HepG2 (cell line): ENCODE measurements around the gene UQCRHL. TPM values are rescaled to one million over a fixed set of nuclear protein-coding genes. Genes with fewer than 3 reads are reported as not detected.

Source experiments
- ATAC-seq: fragments of 200-7000 bp; cut with Tn5 transposase; 3 replicates; pipeline ENCODE4 v1.9.1; 2020; ENCODE audit warnings: mild to moderate bottlenecking, moderate library complexity
- BruUV-seq: library from RNA; stranded (reverse); fragments of 400-500 nt; replicated peaks from 2 replicates; lab custom pipeline; 2021; lab: Mats Ljungman, UMichigan
- CTCF ChIA-PET: fragments of 300-600 bp; formaldehyde crosslinking; extraction: SDS; loops from one replicate; lab custom pipeline; 2021; ENCODE audit warnings: low total read pairs, inconsistent platforms, low intra/inter-chr PET ratio; lab: Yijun Ruan, JAX
- POLR2A ChIA-PET: fragments of 350-600 bp; sonication (Branson Sonifier 250); formaldehyde crosslinking; loops from one replicate; lab custom pipeline; 2020; ENCODE audit warnings: antibody characterized with exemption, inconsistent platforms; lab: Yijun Ruan, JAX
- DNase-seq: peaks from one replicate; pipeline ENCODE4 v3.0.0-alpha.2; 2015; ENCODE audit warnings: low spot score
- FAIRE-seq: peaks from 3 replicates; lab custom pipeline; 2011; peaks lifted over from hg19 to GRCh38; lab: Jason Lieb, UNC
- H2AFZ ChIP-seq: one replicate; pipeline ENCODE4 v1.6.1; 2011; ENCODE audit warnings: low read length, inconsistent platforms
- H3K27ac ChIP-seq: fragments of 300-600 bp; 3 replicates; pipeline ENCODE4 v1.8.0; 2011; ENCODE audit warnings: mixed run types, mild to moderate bottlenecking, mixed read lengths, low read length, inconsistent platforms; ENCODE audit not compliant: insufficient read depth; ENCODE audit errors: extremely low read length
- H3K27me3 ChIP-seq, 2 experiments: fragments of 200-600 bp in 1 of 2; 2 replicates in 1 of 2; 3 replicates in 1 of 2; pipeline versions ENCODE4 v1.6.0 to v1.8.0; 2011; ENCODE audit warnings: low read length in 2 of 2, mild to moderate bottlenecking in 2 of 2, moderate library complexity in 2 of 2, inconsistent platforms in 1 of 2; ENCODE audit not compliant: insufficient read depth in 2 of 2, control insufficient read depth in 1 of 2
- H3K36me3 ChIP-seq, 2 experiments: fragments of 200-600 bp in 1 of 2; replicated peaks in 1 of 2; 2 replicates in 1 of 2; 3 replicates in 1 of 2; pipeline versions ENCODE4 v1.5.1 to v1.8.0; 2011; ENCODE audit warnings: low read length in 2 of 2, inconsistent platforms in 1 of 2; ENCODE audit not compliant: insufficient read depth in 2 of 2, control insufficient read depth in 1 of 2
- H3K4me1 ChIP-seq: 2 replicates; pipeline ENCODE4 v1.5.1; 2012; ENCODE audit warnings: low read length, inconsistent platforms; ENCODE audit not compliant: insufficient read depth
- H3K4me2 ChIP-seq: 2 replicates; pipeline ENCODE4 v1.6.0; 2011; ENCODE audit warnings: low read depth, low read length, inconsistent platforms
- H3K4me3 ChIP-seq, 3 experiments: fragments of 200-600 bp in 1 of 3; sonication (generic), shearing (Covaris generic) in 1 of 3; replicated peaks in 1 of 3; 2 replicates each; pipeline ENCODE4 v1.5.1; 2011 to 2016; ENCODE audit warnings: low read length in 3 of 3, inconsistent platforms in 2 of 3, low read depth in 2 of 3, mild to moderate bottlenecking in 2 of 3, control low read depth in 1 of 3, mixed read lengths in 1 of 3; ENCODE audit not compliant: insufficient read depth in 1 of 3
- H3K79me2 ChIP-seq: one replicate; pipeline ENCODE4 v1.6.1; 2011; ENCODE audit warnings: low read length, inconsistent platforms; ENCODE audit not compliant: insufficient read depth
- H3K9ac ChIP-seq: 2 replicates; pipeline ENCODE4 v1.6.0; 2011; ENCODE audit warnings: mild to moderate bottlenecking, low read depth, low read length, inconsistent platforms; ENCODE audit not compliant: insufficient read depth
- H3K9me3 ChIP-seq: 2 replicates; pipeline ENCODE4 v1.5.1; 2012; ENCODE audit warnings: mild to moderate bottlenecking, low read length
- H4K20me1 ChIP-seq: 2 replicates; pipeline ENCODE4 v1.6.0; 2011; ENCODE audit warnings: inconsistent platforms, mild to moderate bottlenecking, low read length, moderate library complexity; ENCODE audit not compliant: insufficient read depth
- ATF7-NPFF ChIP-seq: sonication (generic); formaldehyde crosslinking; IDR thresholded peaks from 2 replicates; pipeline ENCODE4 v1.8.1; 2023; ENCODE audit warnings: mild to moderate bottlenecking, low read depth, missing genetic modification reagents, moderate library complexity
- ESRRA ChIP-seq: sonication (generic); formaldehyde crosslinking; IDR thresholded peaks from 2 replicates; pipeline ENCODE4 v1.5.1; 2020; ENCODE audit warnings: mild to moderate bottlenecking, low read depth, missing genetic modification reagents
- FOXP1 ChIP-seq, 2 experiments: fragments of 450-650 bp in 1 of 2; IDR thresholded peaks; 2 replicates each; pipeline ENCODE4 v1.6.1; 2017 to 2018; ENCODE audit warnings: antibody characterized with exemption in 1 of 2
- SNAI1 ChIP-seq: sonication (generic); formaldehyde crosslinking; IDR thresholded peaks from 2 replicates; pipeline ENCODE4 v1.5.0; 2020; ENCODE audit warnings: mild to moderate bottlenecking, missing genetic modification reagents, borderline replicate concordance
- SOX5 ChIP-seq: IDR thresholded peaks from 2 replicates; pipeline ENCODE4 v1.6.1; 2016; ENCODE audit warnings: borderline replicate concordance
- ZC3H13 ChIP-seq: sonication (generic); formaldehyde crosslinking; IDR thresholded peaks from 2 replicates; pipeline ENCODE4 v1.8.1; 2023; ENCODE audit warnings: mild to moderate bottlenecking, missing genetic modification reagents, moderate library complexity
- ZNF382 ChIP-seq: sonication (generic); formaldehyde crosslinking; IDR thresholded peaks from 2 replicates; pipeline ENCODE4 v1.5.0; 2020; ENCODE audit warnings: missing genetic modification reagents, mild to moderate bottlenecking, borderline replicate concordance
- ZNF546 ChIP-seq: sonication (generic); formaldehyde crosslinking; conservative IDR thresholded peaks from 2 replicates; pipeline ENCODE4 v1.8.1; 2023; ENCODE audit warnings: mild to moderate bottlenecking, missing genetic modification reagents
- ZNF558 ChIP-seq: sonication (generic); formaldehyde crosslinking; IDR thresholded peaks from 2 replicates; pipeline ENCODE4 v1.9.0; 2022; ENCODE audit warnings: mild to moderate bottlenecking, missing genetic modification reagents, borderline replicate concordance
- ZNF720 ChIP-seq: sonication (generic); formaldehyde crosslinking; IDR thresholded peaks from 2 replicates; pipeline ENCODE4 v1.4.0; 2020; ENCODE audit warnings: missing genetic modification reagents
- WGBS: methylation state at CpG from one replicate; pipeline ENCODE4 v1.1.6; 2017; ENCODE audit warnings: low lambda C conversion rate; 5-methylcytosine and 5-hydroxymethylcytosine counted together
- in situ Hi-C: cut with HindIII; loops from 2 replicates; pipeline ENCODE4 v1.10.0; 2017; ENCODE audit warnings: low pct_unique_long_range_greater_than_20kb; ENCODE audit not compliant: extremely low pct_ligation_motif_present
- intact Hi-C: fragments of 100-400 bp; cut with micrococcal nuclease; formaldehyde crosslinking; loops from one replicate; pipeline ENCODE4 v1.10.0; 2022; ENCODE audit not compliant: unreplicated experiment
- polyA plus RNA-seq, 8 experiments: library from polyadenylated mRNA; depleted of rRNA in 3 of 8; stranded (reverse) in 7 of 8; unstranded in 1 of 8; fragments of >200 nt; fragmentation: Illumina TruSeq in 4 of 8; extraction: Trizol in 4 of 8; gene quantifications; 2 replicates each; pipeline versions ENCODE4 v1.2.1 to v1.2.3, GENCODE V29; 2011 to 2016; ENCODE audit warnings: low read depth in 4 of 8, missing spikeins in 1 of 8, mixed read lengths in 1 of 8; ENCODE audit not compliant: insufficient read depth in 1 of 8
- total RNA-seq, 5 experiments: library from RNA; depleted of rRNA; stranded (reverse); fragments of >200 nt; fragmentation: Illumina TruSeq; extraction: Trizol; gene quantifications; 2 replicates each; pipeline ENCODE4 v1.2.3, GENCODE V29; 2016; ENCODE audit warnings: low read depth in 1 of 5
- TF ChIP-seq, protein P1 (sequence below): sonication (generic); formaldehyde crosslinking; IDR thresholded peaks from 2 replicates; pipeline ENCODE4 v1.4.0; 2020; ENCODE audit warnings: mild to moderate bottlenecking, missing genetic modification reagents
- TF ChIP-seq, protein P2 (sequence below): IDR thresholded peaks from 2 replicates; pipeline ENCODE4 v1.6.1; 2016; ENCODE audit warnings: low read depth
- TF ChIP-seq, protein P3 (sequence below): sonication (generic); formaldehyde crosslinking; IDR thresholded peaks from 2 replicates; pipeline ENCODE4 v1.4.0; 2020; ENCODE audit warnings: missing genetic modification reagents; ENCODE audit errors: not compliant biosample characterization

Gene UQCRHL
- total and polyA plus RNA-seq, 2 of the 13 experiments (the other 11 are each of a cell fraction or from before 2014, with no cell fraction given), result 1.8 to 2.3 TPM

DNA sequence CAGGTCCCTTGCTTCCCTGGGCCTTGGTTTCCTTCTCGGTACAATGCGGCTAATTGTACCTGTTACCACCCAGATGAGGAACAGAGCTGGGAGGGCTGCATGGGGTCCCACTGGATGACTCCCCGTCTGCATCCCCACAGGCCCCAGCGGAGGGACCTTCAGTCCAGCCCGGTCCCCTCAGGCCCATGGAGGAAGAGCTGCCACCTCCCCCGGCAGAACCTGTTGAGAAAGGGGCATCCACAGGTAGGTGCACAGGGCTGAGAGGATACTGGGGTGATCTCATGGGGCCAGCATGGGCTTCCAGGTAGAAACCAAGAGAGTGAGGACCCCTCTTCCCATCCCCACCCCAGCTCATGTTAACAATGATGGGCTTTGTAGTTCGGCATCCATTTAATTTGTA, 39.1 kb downstream of the UQCRHL start (continued):
- TF ChIP-seq, protein P1, sequence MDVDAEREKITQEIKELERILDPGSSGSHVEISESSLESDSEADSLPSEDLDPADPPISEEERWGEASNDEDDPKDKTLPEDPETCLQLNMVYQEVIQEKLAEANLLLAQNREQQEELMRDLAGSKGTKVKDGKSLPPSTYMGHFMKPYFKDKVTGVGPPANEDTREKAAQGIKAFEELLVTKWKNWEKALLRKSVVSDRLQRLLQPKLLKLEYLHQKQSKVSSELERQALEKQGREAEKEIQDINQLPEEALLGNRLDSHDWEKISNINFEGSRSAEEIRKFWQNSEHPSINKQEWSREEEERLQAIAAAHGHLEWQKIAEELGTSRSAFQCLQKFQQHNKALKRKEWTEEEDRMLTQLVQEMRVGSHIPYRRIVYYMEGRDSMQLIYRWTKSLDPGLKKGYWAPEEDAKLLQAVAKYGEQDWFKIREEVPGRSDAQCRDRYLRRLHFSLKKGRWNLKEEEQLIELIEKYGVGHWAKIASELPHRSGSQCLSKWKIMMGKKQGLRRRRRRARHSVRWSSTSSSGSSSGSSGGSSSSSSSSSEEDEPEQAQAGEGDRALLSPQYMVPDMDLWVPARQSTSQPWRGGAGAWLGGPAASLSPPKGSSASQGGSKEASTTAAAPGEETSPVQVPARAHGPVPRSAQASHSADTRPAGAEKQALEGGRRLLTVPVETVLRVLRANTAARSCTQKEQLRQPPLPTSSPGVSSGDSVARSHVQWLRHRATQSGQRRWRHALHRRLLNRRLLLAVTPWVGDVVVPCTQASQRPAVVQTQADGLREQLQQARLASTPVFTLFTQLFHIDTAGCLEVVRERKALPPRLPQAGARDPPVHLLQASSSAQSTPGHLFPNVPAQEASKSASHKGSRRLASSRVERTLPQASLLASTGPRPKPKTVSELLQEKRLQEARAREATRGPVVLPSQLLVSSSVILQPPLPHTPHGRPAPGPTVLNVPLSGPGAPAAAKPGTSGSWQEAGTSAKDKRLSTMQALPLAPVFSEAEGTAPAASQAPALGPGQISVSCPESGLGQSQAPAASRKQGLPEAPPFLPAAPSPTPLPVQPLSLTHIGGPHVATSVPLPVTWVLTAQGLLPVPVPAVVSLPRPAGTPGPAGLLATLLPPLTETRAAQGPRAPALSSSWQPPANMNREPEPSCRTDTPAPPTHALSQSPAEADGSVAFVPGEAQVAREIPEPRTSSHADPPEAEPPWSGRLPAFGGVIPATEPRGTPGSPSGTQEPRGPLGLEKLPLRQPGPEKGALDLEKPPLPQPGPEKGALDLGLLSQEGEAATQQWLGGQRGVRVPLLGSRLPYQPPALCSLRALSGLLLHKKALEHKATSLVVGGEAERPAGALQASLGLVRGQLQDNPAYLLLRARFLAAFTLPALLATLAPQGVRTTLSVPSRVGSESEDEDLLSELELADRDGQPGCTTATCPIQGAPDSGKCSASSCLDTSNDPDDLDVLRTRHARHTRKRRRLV (CRISPR knock-in tag), result no peak
- TF ChIP-seq, protein P2, sequence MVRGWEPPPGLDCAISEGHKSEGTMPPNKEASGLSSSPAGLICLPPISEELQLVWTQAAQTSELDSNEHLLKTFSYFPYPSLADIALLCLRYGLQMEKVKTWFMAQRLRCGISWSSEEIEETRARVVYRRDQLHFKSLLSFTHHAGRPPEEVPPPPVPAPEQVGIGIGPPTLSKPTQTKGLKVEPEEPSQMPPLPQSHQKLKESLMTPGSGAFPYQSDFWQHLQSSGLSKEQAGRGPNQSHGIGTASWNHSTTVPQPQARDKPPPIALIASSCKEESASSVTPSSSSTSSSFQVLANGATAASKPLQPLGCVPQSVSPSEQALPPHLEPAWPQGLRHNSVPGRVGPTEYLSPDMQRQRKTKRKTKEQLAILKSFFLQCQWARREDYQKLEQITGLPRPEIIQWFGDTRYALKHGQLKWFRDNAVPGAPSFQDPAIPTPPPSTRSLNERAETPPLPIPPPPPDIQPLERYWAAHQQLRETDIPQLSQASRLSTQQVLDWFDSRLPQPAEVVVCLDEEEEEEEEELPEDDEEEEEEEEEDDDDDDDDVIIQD (CRISPR knock-in tag), result no peak
- no peak for TF ChIP-seq ZNF546 (CRISPR knock-in tag)
- no peak for TF ChIP-seq ESRRA (CRISPR knock-in tag)
- no peak for TF ChIP-seq ATF7-NPFF (CRISPR knock-in tag)

DNA sequence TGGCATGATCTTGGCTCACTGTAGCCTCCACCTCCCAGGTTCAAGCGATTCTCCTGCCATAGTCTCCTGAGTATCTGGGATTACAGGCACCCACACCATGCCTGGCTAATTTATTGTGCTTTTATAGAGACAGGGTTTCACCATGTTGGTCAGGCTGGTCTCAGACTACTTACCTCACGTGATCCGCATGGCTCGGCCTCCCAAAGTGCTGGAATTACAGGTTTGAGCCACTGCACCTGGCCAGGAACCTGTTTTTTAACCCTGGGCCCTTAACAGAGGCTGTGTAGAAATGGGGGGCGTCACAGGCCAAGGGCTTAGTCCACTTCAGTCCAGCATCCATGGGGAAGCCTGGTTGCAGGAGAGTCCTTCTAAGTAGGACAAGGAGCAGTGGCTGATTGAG, 39.5 kb downstream of the UQCRHL start:
- TF ChIP-seq, protein P3, sequence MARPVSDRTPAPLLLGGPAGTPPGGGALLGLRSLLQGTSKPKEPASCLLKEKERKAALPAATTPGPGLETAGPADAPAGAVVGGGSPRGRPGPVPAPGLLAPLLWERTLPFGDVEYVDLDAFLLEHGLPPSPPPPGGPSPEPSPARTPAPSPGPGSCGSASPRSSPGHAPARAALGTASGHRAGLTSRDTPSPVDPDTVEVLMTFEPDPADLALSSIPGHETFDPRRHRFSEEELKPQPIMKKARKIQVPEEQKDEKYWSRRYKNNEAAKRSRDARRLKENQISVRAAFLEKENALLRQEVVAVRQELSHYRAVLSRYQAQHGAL (CRISPR knock-in tag), result no peak
- TF ChIP-seq ZNF720 (no peak), SOX5 (CRISPR knock-in tag) (no peak), ZC3H13 (CRISPR knock-in tag) (no peak), FOXP1 (IDR thresholded peaks at IDR 0.05) (no peak), FOXP1 (CRISPR knock-in tag; IDR thresholded peaks at IDR 0.05) (no peak), ZNF558 (CRISPR knock-in tag) (no peak), SNAI1 (CRISPR knock-in tag) (no peak), ZNF382 (CRISPR knock-in tag) (no peak)
- TF ChIP-seq, all 625 proteins: peak for 0
- Histone ChIP-seq H3K79me2 (no peaks in the 10 kb centered on the region), H3K4me3 (no peak overlapping the region), H3K4me2 (no peak overlapping the region), H3K27ac (no peak overlapping the region), H4K20me1 (no peaks in the 10 kb centered on the region), H2AFZ (no peak overlapping the region), H3K27me3 (no peaks in the 10 kb centered on the region), H3K36me3 (peaks cover 3 to 6% of the 10 kb centered on the region in 2 experiments; a peak in 3 of 5 replicates), H3K9ac (no peak overlapping the region), H3K9me3 (no peaks in the 10 kb centered on the region), H3K4me1 (peaks cover 14% of the 10 kb centered on the region; the same call in 1 of the 2 replicates)
- CTCF ChIA-PET, result no interaction called here
- 83% methylated on average over 2 of the region's 5 CpGs for WGBS
- no peak for DNase-seq
- no TSS peak for BruUV-seq
- POLR2A ChIA-PET, result no interaction called here
- no peak for ATAC-seq
- intact Hi-C loops (no loop called here), in situ Hi-C loops (no loop called here)
- no peak for FAIRE-seq
